K562 (cell line): ENCODE measurements around the gene KMT2E. TPM values are rescaled to one million over a fixed set of nuclear protein-coding genes. Genes with fewer than 3 reads are reported as not detected.

Experiments used
- ATAC-seq: fragments of 200-7000 bp; cut with Tn5 transposase; 3 replicates; pipeline ENCODE4 v1.9.1; 2020; ENCODE audit warnings: moderate library complexity
- BruUV-seq: library from RNA; stranded (reverse); fragments of 400-500 nt; replicated peaks from 2 replicates; lab custom pipeline; 2021; lab: Mats Ljungman, UMichigan
- CTCF ChIA-PET: fragments of 300-600 bp; formaldehyde crosslinking; extraction: SDS; loops from one replicate; lab custom pipeline; 2021; ENCODE audit warnings: low intra/inter-chr PET ratio; lab: Yijun Ruan, JAX
- POLR2A ChIA-PET: fragments of 300-600, 350-650 bp; sonication (Branson Sonifier 250); formaldehyde crosslinking; extraction: SDS; loops from one replicate; lab custom pipeline; 2021; ENCODE audit warnings: antibody characterized with exemption, inconsistent platforms; lab: Yijun Ruan, JAX
- DNase-seq, 4 experiments: peaks; one replicate each; pipeline versions ENCODE4 v3.0.0 to v3.0.0-alpha.2; 2011 to 2018; ENCODE audit warnings: low spot score in 3 of 4, mixed read lengths in 3 of 4; ENCODE audit errors: extremely low read depth in 1 of 4
- FAIRE-seq: peaks from 2 replicates; lab custom pipeline; 2011; peaks lifted over from hg19 to GRCh38; lab: Jason Lieb, UNC
- H2AFZ ChIP-seq: 2 replicates; pipeline ENCODE4 v1.6.0; 2011; ENCODE audit warnings: low read depth, low read length, control low read depth, inconsistent platforms
- H3K27ac ChIP-seq: fragments of 200-600 bp; 3 replicates; pipeline ENCODE4 v1.8.0; 2011; ENCODE audit warnings: low read depth, mild to moderate bottlenecking, control low read depth, inconsistent platforms, low read length, moderate library complexity, mixed read lengths; ENCODE audit errors: extremely low read depth
- H3K27me3 ChIP-seq, 2 experiments: fragments of 300-600 bp in 1 of 2; 2 replicates in 1 of 2; 3 replicates in 1 of 2; pipeline versions ENCODE4 v1.6.0 to v1.8.0; 2011; ENCODE audit warnings: inconsistent platforms in 2 of 2, low read length in 2 of 2, mild to moderate bottlenecking in 1 of 2, mixed read lengths in 1 of 2, moderate library complexity in 1 of 2; ENCODE audit not compliant: control insufficient read depth in 2 of 2, insufficient read depth in 2 of 2
- H3K36me3 ChIP-seq: fragments of 300-600 bp; 3 replicates; pipeline ENCODE4 v1.8.0; 2011; ENCODE audit warnings: mild to moderate bottlenecking, low read length, inconsistent platforms; ENCODE audit not compliant: control insufficient read depth, insufficient read depth
- H3K4me1 ChIP-seq, 2 experiments: fragments of 200-600 bp in 1 of 2; replicated peaks in 1 of 2; 2 replicates in 1 of 2; 3 replicates in 1 of 2; pipeline versions ENCODE4 v1.5.1 to v1.8.0; 2011; ENCODE audit warnings: inconsistent platforms in 2 of 2, low read length in 2 of 2, mild to moderate bottlenecking in 1 of 2, mixed read lengths in 1 of 2, moderate library complexity in 1 of 2; ENCODE audit not compliant: control insufficient read depth in 2 of 2, insufficient read depth in 2 of 2
- H3K4me2 ChIP-seq: 2 replicates; pipeline ENCODE4 v1.6.1; 2011; ENCODE audit warnings: low read length, control low read depth, inconsistent platforms, mixed read lengths; ENCODE audit not compliant: insufficient read depth
- H3K4me3 ChIP-seq: fragments of 200-600 bp; sonication (generic), shearing (Covaris generic); 2 replicates; pipeline ENCODE4 v1.5.1; 2016; ENCODE audit warnings: control low read depth, inconsistent platforms
- H3K79me2 ChIP-seq: fragments of 200-600 bp; 3 replicates; pipeline ENCODE4 v1.8.0; 2011; ENCODE audit warnings: low read length, inconsistent platforms; ENCODE audit not compliant: control insufficient read depth, insufficient read depth
- H3K9ac ChIP-seq, 2 experiments: 2 replicates each; pipeline versions ENCODE4 v1.6.0 to v1.6.1; 2011; ENCODE audit warnings: low read depth in 2 of 2, low read length in 2 of 2, control low read depth in 1 of 2, inconsistent platforms in 1 of 2, mild to moderate bottlenecking in 1 of 2, mixed read lengths in 1 of 2; ENCODE audit not compliant: insufficient read depth in 1 of 2
- H3K9me1 ChIP-seq: one replicate; pipeline ENCODE4 v1.6.0; 2011; ENCODE audit warnings: inconsistent platforms, mild to moderate bottlenecking, low read length, moderate library complexity; ENCODE audit not compliant: control insufficient read depth, insufficient read depth
- H3K9me3 ChIP-seq: replicated peaks from 2 replicates; pipeline ENCODE4 v1.5.1; 2011; ENCODE audit warnings: low read depth, low read length, inconsistent platforms; ENCODE audit not compliant: control insufficient read depth, insufficient read depth
- H4K20me1 ChIP-seq: replicated peaks from 2 replicates; pipeline ENCODE4 v1.6.1; 2011; ENCODE audit warnings: low read length, inconsistent platforms, mixed read lengths; ENCODE audit not compliant: control insufficient read depth, insufficient read depth
- CBX5 ChIP-seq: IDR thresholded peaks from 2 replicates; pipeline ENCODE4 v1.6.1; 2014; ENCODE audit warnings: low read depth, borderline replicate concordance
- E2F5 ChIP-seq: sonication (generic); formaldehyde crosslinking; IDR thresholded peaks from 2 replicates; pipeline ENCODE4 v1.8.0; 2022; ENCODE audit warnings: mild to moderate bottlenecking, missing genetic modification reagents
- FOS ChIP-seq: IDR thresholded peaks from 3 replicates; pipeline ENCODE4 v1.6.1; 2011; ENCODE audit not compliant: insufficient read length; ENCODE audit errors: extremely low read depth
- FOXK1 ChIP-seq: sonication (generic); formaldehyde crosslinking; IDR thresholded peaks from 2 replicates; pipeline ENCODE4 v1.8.0; 2022; ENCODE audit warnings: missing genetic modification reagents, mild to moderate bottlenecking, borderline replicate concordance
- GTF2B ChIP-seq: IDR thresholded peaks from 2 replicates; pipeline ENCODE4 v1.6.1; 2011; ENCODE audit not compliant: insufficient read length; ENCODE audit errors: extremely low read depth
- MXI1 ChIP-seq: IDR thresholded peaks from 2 replicates; pipeline ENCODE4 v1.6.1; 2011; ENCODE audit warnings: low read depth, mild to moderate bottlenecking, improper control_type of control experiment, low read length
- SREBF2 ChIP-seq: sonication (generic); formaldehyde crosslinking; IDR thresholded peaks from 2 replicates; pipeline ENCODE4 v1.4.0; 2020; ENCODE audit warnings: mild to moderate bottlenecking, missing genetic modification reagents
- ZFP30 ChIP-seq: fragments of 250-450 bp; sonication (Bioruptor Pico); IDR thresholded peaks from 2 replicates; pipeline ENCODE4 v1.8.0; 2022; ENCODE audit warnings: moderate library complexity, mild to moderate bottlenecking, inconsistent platforms, borderline replicate concordance
- ZNF280B ChIP-seq: fragments of 250-450 bp; sonication (Bioruptor Pico); IDR thresholded peaks from 2 replicates; pipeline ENCODE4 v1.5.1; 2021; ENCODE audit warnings: mild to moderate bottlenecking
- ZNF3 ChIP-seq: fragments of 250-450 bp; sonication (Bioruptor Pico); IDR thresholded peaks from 2 replicates; pipeline ENCODE4 v1.5.0; 2021; ENCODE audit warnings: mild to moderate bottlenecking, moderate library complexity
- ZNF668 ChIP-seq: fragments of 250-450 bp; sonication (Bioruptor Pico); IDR thresholded peaks from 2 replicates; pipeline ENCODE4 v1.8.0; 2022; ENCODE audit warnings: mild to moderate bottlenecking, inconsistent platforms
- WGBS: fragments of 100-300 bp; shearing (Covaris generic); methylation state at CpG from one replicate; pipeline ENCODE4 v1.1.6; 2016; ENCODE audit warnings: low coverage, mixed read lengths; ENCODE audit not compliant: insufficient coverage; ENCODE audit errors: missing lambda C conversion rate; 5-methylcytosine and 5-hydroxymethylcytosine counted together
- in situ Hi-C: fragments of 300-500 bp; cut with MboI; formaldehyde crosslinking; loops from 4 replicates; pipeline ENCODE4 v1.15.0; 2018; ENCODE audit warnings: inconsistent platforms, mixed read lengths
- intact Hi-C: fragments of 100-400 bp; cut with micrococcal nuclease; formaldehyde crosslinking; loops from 2 replicates; pipeline ENCODE4 v1.14.2; 2022
- polyA plus RNA-seq, 8 experiments: library from polyadenylated mRNA; depleted of rRNA in 4 of 8; stranded (reverse) in 5 of 8; unstranded in 3 of 8; fragments of >200 nt; fragmentation: Nextera tagmentation in 2 of 8; fragmentation: Illumina TruSeq in 1 of 8; extraction: Ambion mirVana in 2 of 8; extraction: Trizol in 1 of 8; gene quantifications; 2 replicates each; pipeline versions ENCODE4 v1.2.1 to v1.2.3, GENCODE V29; 2011 to 2014; ENCODE audit warnings: inconsistent platforms in 1 of 8, missing spikeins in 1 of 8
- total RNA-seq, 7 experiments: library from RNA; depleted of rRNA in 6 of 7; stranded (reverse); fragments of >200 nt in 6 of 7; fragmentation: Illumina TruSeq in 2 of 7; extraction: Trizol in 2 of 7; gene quantifications; 2 replicates each; pipeline versions ENCODE4 v1.2.1 to v1.2.3, GENCODE V29; 2011 to 2021; ENCODE audit warnings: low replicate concordance in 1 of 7

Gene KMT2E
- total and polyA plus RNA-seq, 9 of the 15 experiments (the other 6 are each of a cell fraction or from before 2014, with no cell fraction given): 8.9 to 55.3 (median 38.1) TPM

GRCh38 chr7:105047932-105048331, 33.9 kb downstream of the KMT2E start:
- Histone ChIP-seq H2AFZ (no peak overlapping the region), H3K9me1 (no peaks in the 10 kb centered on the region), H3K9ac (no peak overlapping the region), H3K4me1 (peaks cover 0 to 6% of the 10 kb centered on the region in 2 experiments; a peak in 2 of 5 replicates), H3K4me2 (no peak overlapping the region), H3K79me2 (peaks cover 73% of the 10 kb centered on the region), H4K20me1 (no peaks in the 10 kb centered on the region; the same call in 1 of the 2 replicates), H3K27ac (no peak overlapping the region), H3K9me3 (no peaks in the 10 kb centered on the region), H3K4me3 (no peak overlapping the region), H3K27me3 (no peaks in the 10 kb centered on the region), H3K36me3 (peaks cover 69% of the 10 kb centered on the region)
- ATAC-seq (no peak), FAIRE-seq (no peak), DNase-seq (no peak)
- no peak for TF ChIP-seq ZNF3 (CRISPR knock-in tag)
- no peak for TF ChIP-seq SREBF2 (CRISPR knock-in tag)
- TF ChIP-seq FOXK1 (CRISPR knock-in tag): no peak
- TF ChIP-seq MXI1: no peak
- no peak for TF ChIP-seq FOS
- no peak for TF ChIP-seq GTF2B
- no peak for TF ChIP-seq ZFP30 (CRISPR knock-in tag)
- no peak for TF ChIP-seq E2F5
- TF ChIP-seq ZNF280B (CRISPR knock-in tag): no peak
- no peak for TF ChIP-seq ZNF668 (CRISPR knock-in tag)
- TF ChIP-seq CBX5: no peak
- TSS peak; percentile 18 for BruUV-seq
- intact Hi-C loops (no loop called here), in situ Hi-C loops (no loop called here)
- CTCF ChIA-PET: no interaction called here
- 95% methylated on average over 4 of the region's 4 CpGs for WGBS
- POLR2A ChIA-PET: interaction anchor here (1.0 to 4.0 kb wide), 2 partner anchors 31 to 34 kb away, joined by 3 to 22 read pairs; partner anchors contain the start of gene KMT2E
